HG03565 (cell line): ENCODE data around the gene SMARCA2.

ENCODE experiments used
- ATAC-seq: cut with Tn5 transposase; IDR thresholded peaks from one replicate; pipeline ENCODE4 v1.9.1; 2021; ENCODE audit warnings: mild to moderate bottlenecking, moderate library complexity; ENCODE audit not compliant: unreplicated experiment

The SMARCA2 gene

DNA sequence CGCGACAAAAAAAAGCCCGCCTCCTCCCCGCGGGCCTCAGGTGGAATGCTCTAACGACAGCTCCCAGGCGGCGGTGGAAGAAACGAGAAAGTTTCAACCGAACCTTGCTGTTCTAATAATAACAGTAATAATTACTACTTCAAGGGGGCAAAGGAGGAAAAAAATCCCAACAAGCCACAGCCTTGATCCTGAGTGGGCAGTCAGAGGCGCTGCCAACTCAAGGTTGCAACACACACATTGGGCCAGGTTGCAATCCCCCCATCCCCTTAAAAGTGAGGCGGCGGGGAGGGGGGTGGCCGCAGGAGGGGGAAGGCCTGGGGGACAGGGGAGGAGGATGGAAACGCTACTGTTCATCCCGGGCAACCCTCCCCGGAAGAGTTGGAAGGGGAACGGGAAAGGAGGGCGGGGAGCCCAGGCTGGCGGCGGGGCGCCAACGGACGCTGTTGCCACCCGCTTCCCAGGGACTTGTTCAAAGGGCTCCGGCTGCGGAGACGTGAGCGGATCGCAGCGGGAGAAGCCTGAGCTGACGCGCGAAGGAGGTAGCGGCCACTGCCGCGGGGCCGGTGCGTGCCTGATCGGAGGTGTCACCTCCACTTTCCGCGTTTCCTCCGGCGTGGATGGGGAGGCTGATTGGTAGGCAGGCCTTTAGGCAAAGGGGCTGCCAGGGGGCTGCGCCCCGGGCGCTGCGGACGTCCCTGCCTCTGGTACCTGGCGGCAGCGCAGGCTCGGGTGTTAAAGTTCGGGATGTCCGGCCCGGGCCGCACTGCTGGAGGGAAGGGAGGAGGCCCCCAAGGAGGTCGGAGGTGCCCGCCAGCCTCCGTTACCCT lies 647 bp downstream of the SMARCA2 start:
- no peak for ATAC-seq

DNA sequence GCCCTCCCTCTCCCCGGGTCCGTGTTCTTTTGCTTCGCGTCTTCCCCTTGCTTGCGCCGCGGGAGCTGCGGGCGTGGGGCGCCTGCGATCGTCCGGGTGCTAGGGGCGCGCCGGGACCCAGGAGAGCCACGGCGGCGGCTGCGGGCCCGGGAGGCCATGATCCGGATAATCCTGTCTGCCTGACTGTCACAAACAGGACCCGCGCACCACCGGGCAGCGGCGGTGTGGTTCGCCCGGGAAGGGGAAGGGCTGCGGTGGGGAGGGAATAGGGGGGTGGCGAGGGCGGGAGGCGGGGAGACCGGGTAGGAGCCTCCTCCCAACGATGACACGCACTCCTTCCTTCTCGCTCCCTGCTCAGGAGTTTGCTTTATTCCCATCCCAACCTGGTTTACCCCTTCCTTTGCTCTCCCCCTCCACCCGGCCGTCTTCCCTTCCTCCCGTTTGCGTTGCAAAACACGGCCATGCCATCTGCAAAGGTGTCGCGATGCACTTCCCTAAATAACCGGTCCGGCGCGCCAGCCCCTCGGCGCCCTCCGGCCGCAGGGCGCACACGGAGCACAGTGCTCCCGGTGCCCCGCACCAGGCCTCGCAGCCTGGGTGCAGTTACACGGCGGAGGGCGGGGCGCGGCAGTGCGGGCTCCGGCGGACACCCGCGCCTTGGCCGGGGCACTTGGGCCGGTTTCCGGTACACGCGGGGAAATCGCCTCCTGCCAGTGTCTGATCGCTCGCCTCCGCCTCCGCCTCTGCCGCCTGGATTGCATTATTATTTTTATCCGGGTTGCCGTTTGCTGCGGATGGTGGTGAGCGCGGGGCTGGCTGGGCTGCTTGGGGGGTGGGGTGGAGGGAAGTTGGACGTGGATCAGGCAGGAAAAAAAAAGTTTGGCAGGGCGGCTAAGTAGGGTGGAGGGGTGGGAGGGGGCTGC lies 1.5 kb downstream of the SMARCA2 start:
- no peak for ATAC-seq

DNA sequence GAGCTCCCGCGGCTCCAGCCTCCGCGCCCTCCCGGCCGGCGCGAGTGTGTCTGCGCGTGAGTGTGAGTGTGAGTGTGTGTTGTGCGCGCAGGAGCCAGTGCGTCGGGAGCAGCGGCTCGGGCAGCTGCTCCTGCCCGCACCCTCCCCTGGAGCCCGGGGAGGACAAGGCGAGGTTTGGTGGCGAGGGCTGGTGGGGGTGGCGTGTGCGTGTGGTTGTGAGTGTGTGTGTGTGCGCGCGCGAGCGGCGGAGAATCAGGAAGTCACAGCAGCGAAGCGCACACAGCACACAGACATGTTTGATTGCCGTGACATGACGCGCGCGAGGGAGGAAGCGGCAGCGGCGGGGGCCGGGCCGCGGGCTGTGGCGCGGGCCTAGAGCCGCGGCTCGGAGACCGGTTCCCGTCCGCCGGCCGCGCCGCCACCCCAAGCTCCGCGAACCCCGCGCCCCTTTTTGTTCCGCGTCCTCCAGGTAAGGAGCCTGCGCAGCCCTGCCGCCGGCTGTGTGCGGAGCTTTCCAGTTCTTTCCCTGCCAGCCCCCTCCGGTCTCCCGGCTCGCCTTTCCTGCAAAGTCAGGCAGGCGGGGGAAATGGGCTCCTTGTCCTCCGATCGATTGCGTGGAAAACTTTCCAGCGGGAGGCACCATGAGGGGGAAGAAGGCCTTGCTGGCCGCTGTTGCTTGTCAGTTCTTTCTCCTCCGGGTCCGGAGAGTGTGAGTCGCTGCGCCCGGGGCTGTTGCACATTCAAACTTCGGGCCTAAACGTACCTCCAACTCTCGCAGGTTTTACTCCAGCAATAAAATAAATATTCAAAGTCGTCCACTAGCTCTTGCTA lies 2.4 kb downstream of the SMARCA2 start:
- peak; percentile 20 for ATAC-seq

DNA sequence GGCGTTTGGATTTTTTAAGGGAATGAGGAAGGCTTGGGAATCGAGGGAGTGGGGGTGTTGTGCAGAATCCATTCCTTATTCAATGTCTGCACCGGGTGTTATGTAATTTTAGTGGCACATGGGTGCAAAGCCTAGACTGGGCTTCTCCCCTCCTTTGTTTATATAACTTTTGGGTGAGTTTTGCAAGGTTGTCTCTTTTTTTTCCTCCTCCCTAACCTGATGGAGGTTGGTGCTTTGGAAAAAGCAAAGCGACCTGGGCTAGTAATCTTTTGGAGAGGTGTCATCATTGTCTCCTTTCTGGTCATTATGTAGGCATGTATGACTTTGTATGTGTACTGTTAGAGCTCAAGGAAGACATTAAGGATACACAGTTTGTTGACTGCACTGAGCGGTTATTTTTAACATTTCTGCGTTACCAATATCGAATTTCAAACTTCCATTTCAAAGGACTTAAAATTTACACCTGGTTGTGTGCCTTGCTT lies 3.1 kb downstream of the SMARCA2 start:
- no peak for ATAC-seq

DNA sequence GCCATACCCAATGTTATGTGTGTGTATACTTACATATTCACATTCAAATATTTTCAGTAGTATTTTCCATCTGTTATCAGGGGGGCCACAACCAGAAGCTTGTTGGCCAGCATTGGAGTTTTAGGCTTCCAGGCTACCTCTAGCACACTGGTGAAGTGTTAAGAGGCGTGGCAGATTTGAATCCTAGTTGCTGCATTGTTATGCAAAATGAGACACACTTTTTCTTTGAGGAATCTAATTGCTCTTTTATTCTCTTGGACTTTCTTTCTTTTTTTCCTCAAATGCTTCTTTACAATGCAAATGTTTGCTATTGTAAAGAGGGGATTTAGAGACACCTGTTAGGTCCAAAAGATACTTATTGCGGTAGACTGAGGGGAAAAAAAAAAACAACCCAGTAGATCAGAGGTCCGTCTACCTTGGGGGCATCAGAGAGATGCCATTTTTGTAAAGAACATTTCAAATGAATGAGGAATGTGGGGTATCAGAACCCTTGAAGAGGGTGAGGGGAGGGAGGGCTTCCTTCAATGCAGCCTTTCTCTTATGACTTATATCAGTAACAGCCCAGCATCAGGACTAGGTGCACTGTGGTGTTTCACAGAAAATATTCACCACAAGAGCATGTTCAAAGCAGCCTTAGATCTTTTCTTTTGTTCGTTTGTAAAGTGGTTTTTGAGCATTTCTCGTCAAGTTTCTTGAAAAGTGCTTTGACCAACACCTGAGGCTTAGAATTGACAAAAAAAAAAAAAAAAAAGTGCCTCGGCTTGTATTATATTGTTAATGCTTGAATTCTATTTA lies 3.8 kb downstream of the SMARCA2 start:
- no peak for ATAC-seq

DNA sequence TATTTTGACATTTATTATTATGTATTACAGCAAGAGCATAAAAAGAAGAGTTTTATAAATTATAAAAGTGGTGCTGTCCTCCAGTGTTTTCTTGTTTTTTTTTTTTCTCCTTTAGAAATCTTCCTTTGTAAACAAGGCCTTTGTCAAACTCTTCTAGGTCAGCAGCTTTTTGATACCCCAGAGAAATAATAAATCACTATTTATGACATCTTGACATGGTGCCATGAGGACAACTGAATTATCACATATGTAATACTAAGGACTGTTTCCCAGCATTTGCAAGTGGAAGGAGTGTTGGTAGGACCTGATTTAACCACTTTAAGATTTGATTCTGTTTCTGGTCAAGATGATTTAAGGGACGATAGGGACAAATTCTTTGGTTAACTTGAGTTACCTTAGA lies 4.6 kb downstream of the SMARCA2 start:
- ATAC-seq, result no peak

DNA sequence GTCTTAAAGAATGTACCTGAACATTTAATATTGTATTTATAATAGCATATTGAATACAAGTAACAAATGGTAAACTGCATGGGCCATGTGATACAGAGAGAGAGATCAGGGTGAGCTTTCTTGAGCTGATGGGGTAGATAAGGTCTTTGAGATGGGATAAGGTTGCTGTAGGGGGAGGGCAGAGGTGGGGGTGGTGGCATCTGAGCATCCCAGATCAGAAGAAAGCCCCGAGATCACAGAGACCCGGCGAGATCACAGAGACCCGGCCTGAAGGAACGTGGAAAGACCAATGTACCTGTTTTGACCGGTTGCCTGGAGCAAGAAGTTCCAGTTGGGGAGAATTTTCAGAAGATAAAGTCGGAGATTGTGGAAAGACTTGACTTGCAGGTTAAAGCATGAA lies 6.6 kb downstream of the SMARCA2 start:
- no peak for ATAC-seq

DNA sequence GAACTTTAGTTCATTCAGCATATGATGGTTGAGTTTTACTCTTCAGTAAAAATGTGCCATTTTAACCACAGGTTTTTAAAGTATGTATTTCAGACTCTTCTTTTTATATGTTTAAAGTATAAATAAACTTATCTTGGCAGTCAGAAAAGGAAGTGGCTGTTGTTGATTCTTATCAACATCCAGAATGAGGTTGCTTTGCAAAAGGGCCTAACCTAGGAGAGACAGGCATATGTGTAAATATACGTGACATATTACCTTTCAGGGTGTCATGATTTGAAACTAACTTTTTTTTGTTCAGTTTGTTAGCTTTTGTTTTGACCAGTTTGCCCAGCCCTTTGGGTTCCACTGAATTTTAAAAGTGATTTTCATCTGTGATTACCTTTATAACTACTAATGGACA lies 7.4 kb downstream of the SMARCA2 start:
- no peak for ATAC-seq

DNA sequence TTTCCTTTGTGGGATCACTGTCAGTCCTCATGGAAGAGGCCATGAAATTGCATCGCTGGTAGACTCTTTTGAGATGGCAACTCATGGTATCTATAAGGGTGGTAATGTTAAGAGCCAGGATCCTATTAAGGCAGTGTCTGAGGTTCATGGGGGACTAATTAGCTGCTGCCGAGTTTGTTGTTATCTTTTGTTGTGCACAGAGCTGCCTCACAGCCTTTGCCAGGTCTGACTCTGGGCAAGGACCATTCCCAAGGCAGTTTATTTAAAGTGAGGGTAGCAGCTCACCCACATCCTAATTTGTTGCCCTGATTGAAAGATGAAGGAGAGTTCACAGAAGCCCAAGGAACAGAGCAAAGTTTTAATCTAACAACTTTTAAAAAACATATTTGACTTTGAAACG lies 7.9 kb downstream of the SMARCA2 start:
- no peak for ATAC-seq

DNA sequence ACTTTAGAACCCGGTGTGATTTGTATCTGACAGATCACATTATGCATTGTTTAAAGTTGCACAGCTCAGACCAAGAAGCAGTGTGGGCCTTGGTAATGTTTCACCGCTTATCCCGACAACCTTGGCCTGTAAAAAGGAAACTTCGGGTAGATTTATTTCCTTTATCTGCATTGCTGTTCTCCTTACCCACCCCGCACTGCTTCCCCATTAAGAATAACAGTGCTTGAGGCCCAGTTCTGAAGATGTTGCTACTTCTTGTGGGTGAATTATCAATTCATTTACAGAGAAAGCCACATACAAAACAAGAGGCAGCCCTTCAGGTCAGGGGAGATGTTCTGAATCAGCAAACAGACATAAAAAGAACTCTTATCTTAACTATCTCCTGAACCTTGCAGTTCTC lies 8.4 kb downstream of the SMARCA2 start:
- ATAC-seq, result no peak

DNA sequence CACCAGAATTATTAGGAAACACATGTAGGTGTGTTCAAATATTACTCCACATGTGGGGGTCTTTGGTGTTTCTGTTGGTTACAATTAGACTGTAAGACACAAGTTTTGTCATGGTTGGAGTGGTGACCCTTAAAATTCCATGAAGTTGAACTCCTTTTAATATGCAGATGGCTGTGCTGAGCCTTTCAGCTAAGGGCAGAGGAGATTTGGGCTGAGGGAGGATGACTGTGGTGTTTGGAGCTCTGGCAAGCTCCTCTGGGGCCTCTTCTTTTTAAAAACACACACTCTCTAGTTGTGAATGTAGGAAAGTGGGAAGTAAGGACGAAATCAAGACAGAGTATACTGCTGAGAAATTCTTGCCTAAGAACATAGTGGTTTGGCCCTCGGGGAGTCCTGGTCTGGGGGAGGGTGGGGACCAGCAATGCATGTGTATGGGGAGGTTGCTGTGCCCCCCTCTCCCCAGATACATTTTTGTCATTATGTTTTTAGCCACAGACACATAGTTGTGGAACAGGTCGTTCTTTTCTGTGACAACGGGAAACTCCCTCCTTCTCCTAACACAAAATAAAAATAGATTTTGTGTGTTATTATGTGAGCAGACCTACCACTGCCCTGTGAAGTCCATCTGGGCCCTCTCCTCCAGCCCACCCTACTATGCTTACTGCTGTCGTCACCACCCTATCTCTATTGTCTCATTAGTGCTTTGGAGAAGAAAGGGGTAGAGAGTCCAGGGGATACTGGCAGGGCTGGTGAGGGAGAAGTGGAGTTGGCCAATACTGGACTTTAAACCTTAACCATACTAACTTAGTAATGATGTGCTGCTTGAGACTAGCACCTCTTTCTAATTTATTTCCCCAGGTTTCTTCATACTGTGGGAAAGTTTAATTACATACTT lies 10.0 kb downstream of the SMARCA2 start:
- ATAC-seq, result no peak

DNA sequence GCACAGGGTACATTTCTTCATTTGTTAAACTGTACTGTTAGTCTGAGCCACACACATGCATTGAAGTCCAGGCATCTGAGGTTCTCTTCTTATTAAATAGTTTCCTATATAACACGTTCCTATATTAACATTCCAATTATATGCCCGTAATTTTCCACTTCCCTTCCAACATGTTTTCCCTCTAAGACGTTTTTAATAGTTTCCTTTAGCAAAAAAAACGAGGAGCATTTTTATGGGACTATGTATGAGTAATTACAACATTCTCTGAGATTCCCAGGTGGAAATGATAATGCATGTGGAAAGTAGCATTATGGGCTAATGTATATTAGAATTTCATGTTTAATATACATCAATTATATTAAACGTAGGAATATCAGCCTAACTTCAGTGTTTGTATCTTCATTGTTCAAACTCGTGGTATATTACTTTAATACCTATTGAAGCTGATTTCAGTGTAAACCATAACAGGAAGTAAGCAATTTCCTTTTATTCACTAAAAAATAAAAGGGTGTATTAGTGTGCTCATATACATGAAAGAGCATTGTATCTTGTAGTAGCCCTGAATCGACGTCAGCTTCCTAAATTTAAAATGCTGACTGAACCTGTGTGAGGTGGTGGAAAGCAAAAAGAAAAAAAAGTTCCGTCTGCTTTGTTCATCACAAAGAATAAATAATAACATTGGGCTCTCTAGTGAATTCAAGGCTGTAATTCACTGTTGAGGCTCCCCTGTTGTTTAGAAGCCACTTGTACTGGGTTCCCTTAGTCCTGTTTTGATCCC lies 11.3 kb downstream of the SMARCA2 start:
- no peak for ATAC-seq

DNA sequence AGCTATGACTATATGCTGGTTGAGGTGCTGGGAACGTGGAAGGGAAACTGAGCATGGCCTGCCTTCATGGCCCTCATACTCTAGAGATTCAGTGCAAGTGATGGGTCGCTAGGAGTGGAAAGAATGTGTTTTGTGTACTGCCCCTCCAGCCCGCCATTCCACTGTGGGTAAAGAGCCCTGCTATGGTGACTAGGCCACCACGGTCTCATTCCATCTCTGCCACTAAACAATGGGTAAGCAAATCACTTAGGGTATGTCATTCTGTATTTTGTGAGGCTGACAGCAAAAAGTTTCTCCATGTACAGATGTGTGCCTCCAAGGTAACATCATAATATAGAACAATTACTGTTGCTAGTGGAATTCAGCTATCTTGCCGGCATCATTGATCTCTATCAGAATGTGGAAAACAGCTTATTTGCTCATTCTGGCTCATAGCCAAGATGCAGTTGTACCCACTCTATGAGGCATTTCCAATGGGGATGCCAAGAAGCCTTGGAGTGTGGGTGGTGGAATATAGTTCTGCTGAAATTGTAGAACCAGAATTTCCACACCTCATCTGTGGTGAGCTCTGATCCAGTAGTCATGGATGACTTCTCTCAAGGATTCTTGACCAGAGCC lies 12.5 kb downstream of the SMARCA2 start:
- no peak for ATAC-seq

DNA sequence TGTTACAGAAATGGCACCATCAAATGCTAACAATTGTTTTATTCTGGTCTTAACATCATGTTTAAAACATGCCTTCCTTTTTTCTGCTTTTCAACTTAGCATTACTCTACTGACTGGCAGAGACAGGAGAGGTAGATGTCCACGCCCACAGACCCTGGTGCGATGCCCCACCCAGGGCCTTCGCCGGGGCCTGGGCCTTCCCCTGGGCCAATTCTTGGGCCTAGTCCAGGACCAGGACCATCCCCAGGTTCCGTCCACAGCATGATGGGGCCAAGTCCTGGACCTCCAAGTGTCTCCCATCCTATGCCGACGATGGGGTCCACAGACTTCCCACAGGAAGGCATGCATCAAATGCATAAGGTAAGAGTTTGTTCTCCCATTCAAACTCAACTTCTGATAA lies 13.7 kb downstream of the SMARCA2 start:
- no peak for ATAC-seq

DNA sequence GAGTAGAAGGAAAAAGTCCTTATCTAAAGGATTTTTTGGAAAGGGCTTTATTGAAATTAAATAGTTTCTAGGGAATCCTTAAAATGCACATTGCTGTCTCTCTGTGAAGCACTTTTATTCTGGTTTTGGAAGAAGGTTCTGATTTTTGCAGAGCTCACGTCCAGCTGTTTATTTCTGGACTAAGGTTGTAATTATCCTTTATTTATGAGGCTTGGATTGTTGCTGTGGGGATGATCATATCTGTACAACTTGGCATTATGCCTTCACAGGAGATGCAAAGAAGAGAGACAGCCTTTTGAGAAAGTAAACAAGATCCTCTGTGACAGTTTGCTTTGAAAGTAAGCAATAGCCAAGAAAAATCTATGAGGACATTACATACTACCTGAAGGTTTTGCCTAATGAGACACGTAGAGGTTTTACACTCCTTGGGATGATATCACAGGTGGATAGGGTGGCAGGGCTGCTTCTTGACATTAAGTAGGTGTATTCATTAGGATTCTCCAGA lies 14.6 kb downstream of the SMARCA2 start:
- ATAC-seq, result no peak

DNA sequence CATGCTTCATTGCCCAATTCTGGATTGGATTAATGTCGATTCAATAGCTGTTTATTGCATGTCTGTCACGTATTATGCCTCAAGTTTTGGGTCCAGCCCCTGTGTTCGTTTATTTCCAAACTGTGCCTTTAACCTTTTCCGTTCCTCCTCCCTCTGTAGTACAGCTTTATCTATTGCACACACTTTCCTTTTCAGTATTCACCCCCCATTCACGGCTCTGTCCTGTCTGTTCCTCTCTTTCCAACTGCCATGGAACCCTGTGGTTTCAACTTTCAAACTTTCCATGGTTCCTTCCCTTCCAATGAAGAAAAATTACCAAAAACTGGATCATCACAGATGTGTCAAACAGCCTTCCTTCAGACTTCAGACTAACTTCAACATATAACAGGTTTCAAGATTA lies 17.1 kb downstream of the SMARCA2 start:
- ATAC-seq, result no peak

DNA sequence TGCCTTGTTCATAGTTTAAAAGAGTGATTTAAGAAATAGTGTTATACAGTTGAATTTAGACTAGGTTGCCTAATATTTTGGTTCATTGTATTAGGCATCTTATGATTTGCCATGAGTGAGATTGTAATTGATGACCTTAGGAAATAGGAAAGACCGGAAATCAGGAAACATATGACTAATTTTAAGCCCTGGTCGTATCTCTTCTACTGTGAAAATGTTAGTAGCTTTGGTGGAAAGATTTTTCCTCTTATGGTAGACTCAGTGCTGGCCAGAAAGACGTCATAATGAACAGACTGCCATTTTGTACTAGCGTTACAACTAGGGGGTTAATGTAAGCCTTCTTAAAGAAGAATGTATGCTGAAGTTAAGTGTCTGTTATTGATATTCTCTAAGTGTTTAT lies 21.7 kb downstream of the SMARCA2 start:
- no peak for ATAC-seq
